HG03135 (cell line): ENCODE results near the gene HDC.
A peak's percentile ranks its signal among the peaks of the same experiment; 100 is the strongest.

Source experiments
- ATAC-seq: cut with Tn5 transposase; IDR thresholded peaks from one replicate; pipeline ENCODE4 v1.9.1; 2021; ENCODE audit warnings: mild to moderate bottlenecking, moderate library complexity; ENCODE audit not compliant: unreplicated experiment

The HDC gene

DNA sequence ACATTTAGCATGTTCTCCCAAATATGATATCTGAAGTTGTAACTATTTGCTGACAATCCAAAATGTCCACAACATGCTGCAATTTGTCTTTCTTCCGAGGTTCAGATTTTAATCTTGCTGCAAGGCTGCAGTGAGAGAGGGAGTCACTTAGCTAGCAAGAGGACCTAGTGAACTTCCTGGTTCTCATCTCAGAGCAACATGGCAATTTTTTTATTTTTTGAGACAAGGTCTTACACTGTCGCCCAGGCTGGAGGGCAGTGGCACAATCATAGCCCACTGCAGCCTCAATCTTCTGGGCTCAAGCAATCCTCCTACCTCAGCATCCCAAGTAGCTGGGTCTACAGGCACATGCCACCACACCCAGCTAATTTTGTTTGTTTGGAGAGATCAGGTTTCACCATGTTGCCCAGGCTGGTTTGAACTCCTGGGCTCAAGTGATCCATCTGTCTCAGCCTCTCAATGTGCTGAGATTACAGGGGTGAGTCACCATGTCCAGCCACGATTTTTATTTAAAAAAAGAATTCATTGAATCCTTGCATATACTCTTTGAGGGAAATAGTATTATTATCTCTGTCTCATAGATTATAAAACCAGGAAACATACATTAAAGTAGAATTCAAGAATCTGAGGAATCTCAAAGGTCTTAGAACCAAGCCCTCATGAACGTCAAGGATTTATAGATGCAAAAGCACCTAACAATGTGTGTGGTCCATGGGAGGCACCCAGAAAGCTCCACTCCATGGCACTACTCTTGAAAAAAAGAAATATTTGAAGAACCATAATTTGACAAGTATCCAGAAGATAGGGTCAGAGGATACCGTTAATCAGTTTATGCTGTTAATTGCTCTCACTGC lies 9.1 kb downstream of the HDC start:
- ATAC-seq: no peak

DNA sequence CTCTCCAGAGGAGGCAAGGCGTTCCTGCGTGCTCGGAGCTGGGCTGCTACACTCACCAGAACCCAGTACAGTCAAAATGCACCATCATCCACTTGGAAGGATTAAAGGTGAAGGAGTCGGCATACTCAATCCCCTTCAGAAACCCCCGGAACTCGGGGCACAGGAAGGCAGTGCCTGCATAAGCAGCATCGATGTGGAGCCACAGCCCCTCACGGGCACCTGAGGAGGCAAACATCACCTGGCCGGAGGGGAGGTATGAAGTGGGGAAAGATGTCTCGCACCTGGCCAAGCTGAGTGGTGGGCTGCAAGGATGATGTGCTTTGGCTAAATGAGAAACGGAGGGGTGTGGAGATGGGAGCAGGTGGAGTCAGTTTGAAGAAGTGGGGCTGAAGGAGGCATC lies 13.0 kb downstream of the HDC start:
- ATAC-seq: no peak

DNA sequence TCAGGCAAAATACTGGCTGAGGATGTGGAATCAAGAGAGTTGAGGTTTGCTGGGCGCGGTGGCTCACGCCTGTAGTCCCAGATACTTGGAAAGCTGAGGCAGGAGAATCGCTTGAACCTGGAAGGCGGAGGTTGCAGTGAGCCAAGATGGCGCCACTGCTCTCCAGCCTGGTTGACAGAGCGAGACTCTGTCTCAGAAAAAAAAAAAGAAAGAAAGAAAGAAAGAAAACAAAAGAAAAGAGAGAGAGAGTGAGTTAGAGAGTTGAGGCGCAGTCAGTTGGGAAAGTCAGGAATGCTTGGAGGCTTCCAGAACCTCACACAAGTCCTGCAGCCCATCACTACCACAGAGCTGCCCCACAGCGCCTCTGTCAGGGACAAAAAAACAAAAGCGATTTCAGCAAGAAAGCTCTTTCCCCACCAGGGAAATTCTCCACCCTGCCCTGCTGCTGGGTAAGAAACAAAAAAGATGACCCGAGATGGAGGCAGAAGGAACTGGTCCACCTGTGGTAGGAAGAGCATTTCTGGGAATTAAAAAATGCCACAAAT lies 13.8 kb downstream of the HDC start:
- ATAC-seq: no peak

DNA sequence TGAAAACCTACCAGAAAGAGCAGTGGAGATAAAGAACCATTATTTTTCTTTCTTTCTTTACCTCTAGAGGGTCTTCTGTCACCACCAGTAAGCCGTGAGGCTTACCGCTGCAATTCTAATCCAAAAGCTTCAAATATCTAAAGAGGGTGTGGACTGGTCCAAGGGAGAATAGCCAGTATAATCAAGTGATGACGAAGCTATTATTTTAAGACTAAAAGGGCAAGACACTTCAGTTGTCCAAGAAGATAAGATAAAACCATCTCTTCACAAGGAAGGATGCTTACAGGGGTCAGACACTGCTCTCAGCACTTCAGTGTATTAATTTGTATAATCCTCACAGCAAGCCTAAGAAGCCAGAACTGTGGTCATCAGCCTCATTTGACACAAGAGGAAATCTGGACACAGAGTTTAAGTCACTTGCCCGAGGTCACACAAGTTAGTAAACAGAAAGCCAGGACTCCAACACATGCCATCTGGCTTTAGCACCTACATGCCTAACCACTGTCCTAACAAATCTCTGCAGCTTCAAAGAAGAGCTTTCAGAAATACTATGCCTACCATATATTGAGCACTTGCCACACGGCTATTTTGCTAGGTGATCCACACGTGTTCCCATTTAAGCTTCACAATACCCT lies 14.6 kb downstream of the HDC start:
- ATAC-seq: no peak

DNA sequence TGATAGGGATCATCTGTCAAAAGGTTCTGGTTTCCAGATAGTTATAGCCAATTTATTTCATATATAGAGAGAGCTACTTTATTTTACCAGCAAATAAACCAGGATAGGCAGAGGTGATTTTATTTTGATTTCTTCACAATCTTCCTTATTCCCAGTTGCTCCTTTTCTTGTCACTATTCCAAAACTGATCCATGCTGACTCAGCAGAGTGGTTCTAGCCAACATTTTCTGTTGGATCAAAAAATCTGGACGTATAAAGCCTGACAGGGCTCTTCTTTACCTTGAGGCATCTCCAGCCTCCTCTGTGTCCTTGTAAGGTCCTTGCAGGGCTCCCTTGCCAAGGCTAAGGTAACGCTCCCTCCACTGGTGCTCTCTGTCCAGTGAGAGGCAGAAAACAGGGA lies 15.8 kb downstream of the HDC start:
- ATAC-seq: no peak

DNA sequence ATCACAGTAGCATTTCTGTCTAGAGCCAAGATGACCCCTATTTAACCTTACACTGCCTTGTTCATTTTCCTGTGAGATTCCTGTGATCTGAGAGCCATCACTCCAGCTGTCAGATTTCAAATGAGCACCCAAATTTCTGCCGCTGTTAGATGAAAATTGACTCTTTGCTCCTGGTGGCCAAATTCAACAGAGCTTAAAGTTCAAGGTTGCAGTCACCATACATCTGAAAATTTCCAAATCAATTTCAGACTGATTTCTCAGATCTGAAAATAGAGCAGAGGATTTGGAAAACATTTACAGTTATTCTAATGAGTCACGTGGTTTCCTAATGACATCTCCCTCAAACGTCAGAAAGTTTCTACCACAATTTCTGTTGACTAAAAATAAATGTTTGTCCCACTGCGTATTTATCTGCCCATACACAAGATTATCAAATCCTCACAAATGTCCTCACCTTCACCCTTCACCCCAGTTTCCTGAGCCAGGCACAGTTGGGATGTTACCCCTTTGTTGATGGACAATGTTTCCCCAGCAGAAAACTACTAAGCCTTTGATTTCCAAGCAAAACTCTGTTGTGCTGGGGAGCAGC lies 16.4 kb downstream of the HDC start:
- no peak for ATAC-seq

DNA sequence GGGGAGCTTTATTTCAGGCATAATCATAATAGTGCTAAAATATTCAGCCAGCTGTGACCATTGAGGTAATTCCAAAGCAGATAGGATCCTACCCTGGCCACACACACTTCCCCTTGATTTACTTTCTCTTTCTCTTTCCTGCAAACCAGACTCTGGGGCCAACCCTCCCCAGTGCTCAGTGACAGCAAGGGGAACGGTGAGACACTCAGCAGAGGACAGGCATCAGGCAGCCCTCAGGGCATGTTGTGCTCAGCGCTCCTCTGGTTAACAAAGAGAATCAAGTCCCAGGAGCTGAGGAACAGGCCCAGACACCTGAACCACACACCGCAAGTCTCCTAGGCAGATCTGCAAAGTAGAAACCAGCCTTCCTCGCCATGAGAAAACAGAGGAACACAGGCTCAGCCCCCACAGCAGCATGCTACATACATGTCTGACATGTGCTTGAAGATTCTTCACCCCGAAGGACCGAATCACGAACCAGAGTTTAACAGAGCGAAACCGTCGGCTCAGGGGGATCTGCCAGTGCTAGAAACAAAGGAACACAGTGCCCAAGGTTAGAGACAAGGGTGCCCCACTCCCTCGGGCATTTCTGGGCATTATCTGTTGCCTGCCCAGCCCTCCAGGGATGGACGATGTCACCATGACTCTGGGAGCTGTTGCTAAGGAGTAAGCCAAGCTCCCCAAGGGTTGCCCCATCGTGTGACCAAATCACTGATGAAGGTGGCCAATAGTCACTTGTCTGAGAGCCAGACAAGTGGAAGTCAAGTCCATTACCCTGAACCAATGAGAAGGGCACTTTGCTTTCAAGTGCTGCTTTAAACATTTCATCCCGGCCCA lies 17.5 kb downstream of the HDC start:
- peak; percentile 84 for ATAC-seq

DNA sequence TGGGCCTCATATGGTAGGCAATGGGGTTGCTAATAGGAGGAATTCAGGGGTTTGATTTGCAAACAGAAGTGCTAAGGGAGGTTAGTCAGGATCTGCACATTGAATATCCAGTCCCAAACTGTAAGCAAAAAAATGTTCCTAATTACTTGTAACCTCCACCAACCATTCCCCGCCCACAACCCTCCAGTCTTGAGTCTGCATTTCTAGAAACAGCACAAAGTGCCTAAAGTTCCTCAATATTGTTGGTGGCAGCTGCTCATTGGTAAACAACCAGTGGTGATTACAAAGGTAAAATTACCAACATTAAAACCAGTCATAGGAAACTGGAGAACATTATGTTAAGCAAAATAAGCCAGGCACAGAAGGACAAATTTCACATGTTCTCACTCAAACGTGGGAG lies 18.9 kb downstream of the HDC start:
- ATAC-seq: no peak

DNA sequence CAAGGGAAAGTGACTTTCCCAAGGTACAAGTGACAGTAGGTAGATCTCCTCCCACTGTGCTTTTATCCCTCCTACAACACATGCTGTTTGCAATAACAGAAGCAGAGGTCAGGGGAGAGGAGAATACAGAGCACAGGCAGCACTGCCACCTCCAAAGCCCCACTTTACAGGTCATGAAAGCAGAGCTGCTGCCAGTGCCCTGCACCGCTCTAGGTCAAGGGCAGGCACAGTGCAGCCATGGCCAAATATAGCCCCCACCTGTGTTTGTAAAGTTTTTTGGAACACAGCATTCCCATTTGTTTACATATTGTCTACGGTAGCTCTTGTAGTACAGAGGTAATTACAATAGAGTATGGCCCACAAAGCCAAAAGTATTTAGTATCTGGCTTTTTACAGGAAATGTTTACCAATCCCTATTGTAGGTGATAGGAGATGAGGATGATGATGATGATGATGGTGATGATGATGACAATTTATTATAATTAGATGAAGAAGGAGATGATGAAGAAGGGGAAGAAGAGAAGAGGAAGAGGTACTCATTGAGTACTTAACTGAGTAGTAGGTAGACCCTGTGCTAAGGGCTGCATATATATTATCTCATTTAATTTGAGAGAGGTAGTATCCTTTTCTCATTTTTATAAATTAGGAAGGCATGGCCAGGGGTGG lies 20.4 kb downstream of the HDC start:
- no peak for ATAC-seq

DNA sequence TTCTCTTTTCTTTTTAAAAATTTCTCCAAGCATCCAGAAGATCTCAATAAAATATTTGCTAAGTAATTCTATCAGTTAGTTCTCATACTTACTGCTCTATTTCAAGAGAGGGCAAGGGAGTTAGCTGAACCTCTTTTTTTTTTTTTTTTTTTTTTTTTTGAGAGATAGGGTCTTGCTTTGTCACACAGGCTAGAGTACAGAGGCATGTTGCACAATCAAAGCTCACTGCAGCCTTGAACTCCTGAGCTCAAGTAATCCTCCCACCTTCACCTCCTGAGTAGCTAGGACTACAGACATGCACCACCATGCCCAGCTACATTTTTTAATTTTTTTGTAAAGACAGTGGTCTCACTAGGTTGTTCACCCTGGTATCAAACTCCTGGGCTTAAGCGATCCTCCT lies 21.4 kb downstream of the HDC start:
- no peak for ATAC-seq

DNA sequence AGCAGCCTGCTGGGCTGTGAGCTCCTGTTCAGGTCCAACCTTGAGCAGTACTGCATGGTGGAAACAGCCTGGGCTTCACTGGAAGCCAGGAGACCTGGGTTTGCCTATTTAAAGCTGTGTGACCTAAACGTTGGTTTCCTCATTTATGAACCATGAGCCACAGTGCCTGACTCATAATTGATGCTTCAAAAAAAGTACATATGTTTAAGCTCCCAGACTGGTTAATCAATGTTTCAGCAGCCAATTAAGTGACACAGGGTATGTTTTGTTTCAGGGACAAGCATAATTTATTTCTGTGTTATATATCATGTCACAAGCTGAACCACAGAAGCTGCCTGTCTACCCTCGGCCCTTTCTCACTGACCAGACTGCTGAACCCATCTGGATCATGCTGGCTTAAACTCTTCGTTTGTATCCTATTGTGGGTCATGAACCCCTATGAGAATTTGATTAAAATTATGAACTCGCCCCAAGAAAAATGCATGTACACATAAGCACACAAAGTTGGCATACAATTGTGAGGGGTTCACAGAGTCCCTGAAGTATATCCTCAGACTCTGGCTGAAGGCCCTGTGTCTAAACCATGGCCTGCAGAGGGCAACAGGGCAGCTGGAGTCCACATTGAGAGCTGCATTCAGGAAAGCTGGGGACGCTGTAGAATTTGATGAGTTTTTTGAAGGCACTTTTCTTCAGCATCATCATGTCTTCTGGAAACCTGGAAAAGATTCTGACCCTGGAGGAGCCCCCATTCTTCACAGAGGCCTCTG lies 23.7 kb downstream of the HDC start:
- no peak for ATAC-seq

DNA sequence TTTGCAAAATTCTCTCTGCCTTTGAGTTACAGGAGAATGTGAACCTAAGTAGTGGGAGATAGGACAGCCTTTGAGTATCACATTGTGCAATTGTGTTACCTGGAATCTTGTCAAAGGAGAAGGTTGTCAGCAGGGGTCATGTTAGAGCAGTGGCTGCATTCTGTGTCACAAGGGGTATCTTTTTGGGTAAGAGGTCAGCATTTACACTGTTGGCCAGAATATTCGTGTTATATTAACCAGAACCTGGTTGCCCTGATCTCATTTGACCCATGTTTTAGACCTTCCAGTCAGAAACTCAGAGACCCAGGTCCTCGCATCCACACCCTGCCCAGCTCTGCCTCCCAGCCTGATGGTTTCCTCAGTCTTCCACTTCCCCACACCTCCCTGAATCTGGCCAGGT lies 27.3 kb downstream of the HDC start:
- ATAC-seq: no peak

DNA sequence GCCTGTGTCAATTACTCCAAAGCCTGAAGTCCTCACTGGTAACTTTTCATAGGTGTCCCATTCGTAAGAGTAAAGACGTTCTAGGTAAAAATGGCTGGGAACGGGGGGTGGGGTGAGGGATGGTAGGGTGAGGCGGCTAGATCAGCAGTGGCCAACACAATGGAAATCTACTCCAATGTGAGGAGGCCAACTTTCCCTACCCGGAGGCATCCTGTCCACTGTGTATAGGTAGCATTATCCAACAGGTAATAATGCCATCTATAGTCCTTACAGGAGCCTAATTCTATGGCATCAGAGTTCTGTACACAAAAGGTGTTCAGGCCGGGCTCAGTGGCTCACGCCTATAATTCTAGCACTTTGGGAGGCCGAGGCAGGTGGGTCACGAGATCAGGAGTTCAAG lies 29.1 kb downstream of the HDC start:
- ATAC-seq: no peak

DNA sequence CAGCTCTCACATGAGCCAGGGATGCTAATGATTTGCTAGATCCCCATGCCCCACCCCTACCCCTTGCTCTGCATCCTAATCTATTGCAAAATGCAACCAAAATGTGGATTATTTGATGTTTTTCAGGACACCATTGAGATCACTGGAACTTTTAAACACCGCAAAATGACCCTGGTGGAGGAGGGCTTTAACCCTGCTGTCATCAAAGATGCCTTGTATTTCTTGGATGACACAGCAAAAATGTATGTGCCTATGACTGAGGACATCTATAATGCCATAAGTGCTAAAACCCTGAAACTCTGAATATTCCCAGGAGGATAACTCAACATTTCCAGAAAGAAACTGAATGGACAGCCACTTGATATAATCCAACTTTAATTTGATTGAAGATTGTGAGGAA lies 29.7 kb downstream of the HDC start:
- no peak for ATAC-seq

DNA sequence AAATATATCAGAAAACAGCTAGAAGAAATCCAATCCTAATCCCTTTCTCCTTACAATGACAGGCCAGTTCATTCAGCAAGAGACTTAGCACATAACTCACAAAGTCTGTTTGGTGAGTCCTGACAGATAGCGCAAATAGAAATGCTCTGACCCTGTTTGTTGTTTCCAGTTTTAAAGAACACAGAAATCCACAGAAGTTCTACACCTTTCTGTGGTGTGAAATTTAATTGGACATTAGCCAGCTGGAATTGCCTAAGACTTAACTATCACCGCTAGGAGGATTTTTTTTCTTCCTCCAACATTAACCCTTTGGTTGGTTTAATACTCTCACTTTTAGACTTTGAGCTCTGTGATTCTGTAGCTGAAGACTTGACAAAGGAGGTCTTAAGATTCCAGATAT lies 30.8 kb downstream of the HDC start:
- no peak for ATAC-seq

DNA sequence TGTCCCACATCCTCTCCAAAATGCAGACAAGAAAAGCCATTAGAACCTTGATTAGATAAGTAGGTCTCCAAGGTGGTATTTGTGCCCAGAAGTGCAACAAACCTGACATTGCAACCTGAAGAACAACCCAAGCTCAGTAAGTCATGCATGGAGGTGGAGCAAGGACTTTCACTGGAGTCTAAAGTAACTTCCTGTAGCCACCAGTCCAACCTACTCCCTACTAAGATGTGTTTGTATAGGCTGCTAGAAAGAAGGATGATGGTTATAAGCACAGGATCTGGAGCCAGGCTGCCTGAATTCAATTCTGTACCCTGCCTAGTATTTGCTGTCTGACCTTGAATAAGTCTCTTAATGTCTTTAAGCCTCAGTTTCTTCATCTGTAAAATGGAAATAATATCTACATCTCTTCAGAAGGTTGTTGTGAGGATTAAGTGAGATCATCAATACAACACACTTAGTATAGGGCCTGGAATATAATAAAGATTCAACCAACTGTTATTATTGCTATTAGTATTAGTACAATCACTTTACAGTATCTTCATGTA lies 32.3 kb downstream of the HDC start:
- ATAC-seq: no peak

DNA sequence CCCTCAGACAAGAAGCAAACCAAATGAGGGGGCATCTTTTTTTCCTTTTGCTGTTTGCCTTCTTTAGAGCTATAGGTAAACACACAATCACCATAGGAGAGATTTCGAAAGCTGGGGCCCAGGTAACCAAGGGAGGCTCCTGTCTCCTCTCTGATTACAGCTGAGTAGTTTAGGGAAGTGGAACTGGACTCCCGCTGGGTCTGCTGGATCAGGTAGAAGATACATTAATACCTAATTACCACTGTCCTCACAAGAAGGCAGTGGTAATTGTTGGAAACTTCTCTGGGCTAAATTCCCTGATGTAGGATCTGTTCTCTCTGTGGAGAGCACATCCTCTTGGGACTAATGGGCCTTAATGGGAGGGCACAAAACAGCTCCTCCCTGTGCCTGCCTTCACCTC lies 32.7 kb downstream of the HDC start:
- ATAC-seq: no peak

DNA sequence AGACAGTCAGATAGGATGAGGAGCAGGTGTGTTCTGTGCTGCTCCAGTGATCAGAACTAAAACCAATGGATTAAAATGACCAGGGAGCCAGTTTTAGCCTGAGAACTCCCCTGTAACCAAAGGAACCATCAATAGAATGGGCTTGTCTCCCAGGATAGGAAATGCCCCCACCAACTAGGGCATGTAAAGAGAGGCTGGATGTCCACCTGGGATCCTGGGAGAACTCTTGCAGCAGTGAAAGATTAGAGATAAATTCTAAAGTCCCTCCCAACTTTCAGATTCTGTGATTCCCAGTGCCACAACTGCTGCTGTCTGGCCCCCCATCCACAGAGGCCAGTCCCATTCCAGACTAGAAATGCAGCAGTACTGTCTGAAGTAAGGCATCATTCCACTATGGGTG lies 33.8 kb downstream of the HDC start:
- no peak for ATAC-seq

DNA sequence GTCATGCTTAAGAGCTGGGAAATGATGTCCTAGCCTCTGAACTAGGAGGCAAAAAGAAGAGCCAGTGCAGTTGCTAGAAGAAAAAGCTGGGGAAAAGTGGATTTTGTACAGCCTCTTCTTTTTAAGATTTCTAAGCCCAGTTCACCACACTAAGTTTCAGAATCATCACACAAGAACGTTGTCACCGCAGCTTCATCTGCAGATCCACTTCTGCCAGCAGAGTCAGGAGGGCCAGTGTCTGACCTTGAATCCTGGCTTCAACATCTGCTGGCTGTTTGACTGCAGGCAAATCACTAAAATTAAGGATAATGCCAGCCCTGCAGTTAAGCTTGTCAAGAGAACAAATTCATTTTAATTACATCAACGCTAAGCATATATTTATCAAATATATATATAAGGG lies 36.2 kb downstream of the HDC start:
- no peak for ATAC-seq

DNA sequence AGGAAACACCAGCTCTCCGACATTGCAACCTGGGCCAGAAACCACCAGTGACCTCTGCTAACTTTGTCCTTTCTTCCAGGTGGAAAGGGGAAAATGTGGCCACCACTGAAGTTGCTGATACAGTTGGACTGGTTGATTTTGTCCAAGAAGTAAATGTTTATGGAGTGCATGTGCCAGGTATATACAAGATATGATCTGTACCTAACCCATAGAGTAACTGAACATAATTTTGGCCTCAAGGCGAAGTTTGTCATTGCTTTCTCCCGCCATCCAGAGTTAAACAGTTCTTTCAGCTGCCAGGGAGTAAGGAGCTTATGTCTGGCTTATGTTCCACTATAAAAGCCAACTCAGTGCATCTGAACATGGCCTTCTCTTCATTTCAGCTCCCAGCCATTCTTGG lies 36.7 kb downstream of the HDC start:
- ATAC-seq: no peak
